Stomach (tissue), 9 donors: ENCODE data around the gene FCGBP. TPM values are rescaled to one million over a fixed set of nuclear protein-coding genes. Genes with fewer than 3 reads are reported as not detected.

Source experiments
- DNase-seq, 2 donors: peaks; one replicate each; pipeline versions ENCODE4 v3.0.0 to v3.0.0-alpha.2; 2013 to 2019
- H3K27ac ChIP-seq, 5 donors: fragments of 200-600 bp in 4 of 5; sonication (generic) in 4 of 5; one replicate each; pipeline ENCODE4 v1.5.1; 2013 to 2019; ENCODE audit warnings: mild to moderate bottlenecking in 1 of 5, moderate library complexity in 1 of 5
- H3K27me3 ChIP-seq, 3 donors: fragments of 200-600 bp; sonication (generic); one replicate each; pipeline ENCODE4 v1.5.1; 2017 to 2019; ENCODE audit warnings: mixed run types in 1 of 3
- H3K36me3 ChIP-seq, 4 donors: fragments of 200-600 bp; sonication (generic); 1 replicate in 3 of 4; 2 replicates in 1 of 4; pipeline ENCODE4 v1.5.1; 2016 to 2019
- H3K4me1 ChIP-seq, 4 donors: fragments of 200-600 bp; sonication (generic); one replicate each; pipeline ENCODE4 v1.5.1; 2016 to 2019
- H3K4me3 ChIP-seq, 4 donors: fragments of 200-600 bp; sonication (generic) in 3 of 4; one replicate each; pipeline ENCODE4 v1.5.1; 2016 to 2019; ENCODE audit warnings: mild to moderate bottlenecking in 1 of 4
- H3K9me3 ChIP-seq, 4 donors: fragments of 200-600 bp; sonication (generic); one replicate each; pipeline ENCODE4 v1.5.1; 2016 to 2019
- CTCF ChIP-seq, 7 experiments: fragments of 450-650 bp in 4 of 7; fragments of 200-600 bp in 3 of 7; sonication (generic) in 3 of 7; IDR thresholded peaks; one replicate each; pipeline ENCODE4 v1.5.1; 2016 to 2019; ENCODE audit warnings: antibody characterized with exemption in 7 of 7, control low read depth in 2 of 7, mild to moderate bottlenecking in 1 of 7
- EP300 ChIP-seq: sonication (generic); formaldehyde crosslinking; IDR thresholded peaks from one replicate; pipeline ENCODE4 v1.6.1; 2017; ENCODE audit warnings: antibody characterized with exemption
- POLR2A ChIP-seq, 4 donors: fragments of 450-650 bp; IDR thresholded peaks; one replicate each; pipeline ENCODE4 v1.6.1; 2016; ENCODE audit warnings: antibody characterized with exemption in 4 of 4, control low read depth in 2 of 4, mild to moderate bottlenecking in 1 of 4, moderate library complexity in 1 of 4
- POLR2AphosphoS5 ChIP-seq, 3 donors: sonication (generic); formaldehyde crosslinking; IDR thresholded peaks; one replicate each; pipeline ENCODE4 v1.6.1; 2016; ENCODE audit warnings: antibody characterized with exemption in 3 of 3
- WGBS, 5 donors: extraction: QIAGEN DNeasy Blood & Tissue Kit in 3 of 5; methylation state at CpG; one replicate each; pipeline versions ENCODE4 v1.1.5 to v1.1.7; 2013 to 2018; 5-methylcytosine and 5-hydroxymethylcytosine counted together
- intact Hi-C: fragments of 100-400 bp; cut with DNase I; formaldehyde crosslinking; loops from one replicate; pipeline ENCODE4 v1.15.1; 2023; ENCODE audit warnings: low total_unique reads
- polyA plus RNA-seq, 3 donors: library from polyadenylated mRNA; stranded (reverse); fragments of 200-250 nt; gene quantifications; one replicate each; pipeline ENCODE4 v1.2.3, GENCODE V29; 2013
- total RNA-seq, 5 donors: library from RNA; depleted of rRNA; stranded (reverse); fragments of >200 nt; gene quantifications; one replicate each; pipeline versions ENCODE4 v1.1.0 to v1.2.3, GENCODE V29; 2014 to 2016
- donor health status: healthy with polysubstance abuse.
- donor health status: Bipolar disorder and iron deficiency.
- donor health status: healthy.

FCGBP gene
- total and polyA plus RNA-seq, 8 donors: 6.5 to 7,510 (median 204) TPM

DNA sequence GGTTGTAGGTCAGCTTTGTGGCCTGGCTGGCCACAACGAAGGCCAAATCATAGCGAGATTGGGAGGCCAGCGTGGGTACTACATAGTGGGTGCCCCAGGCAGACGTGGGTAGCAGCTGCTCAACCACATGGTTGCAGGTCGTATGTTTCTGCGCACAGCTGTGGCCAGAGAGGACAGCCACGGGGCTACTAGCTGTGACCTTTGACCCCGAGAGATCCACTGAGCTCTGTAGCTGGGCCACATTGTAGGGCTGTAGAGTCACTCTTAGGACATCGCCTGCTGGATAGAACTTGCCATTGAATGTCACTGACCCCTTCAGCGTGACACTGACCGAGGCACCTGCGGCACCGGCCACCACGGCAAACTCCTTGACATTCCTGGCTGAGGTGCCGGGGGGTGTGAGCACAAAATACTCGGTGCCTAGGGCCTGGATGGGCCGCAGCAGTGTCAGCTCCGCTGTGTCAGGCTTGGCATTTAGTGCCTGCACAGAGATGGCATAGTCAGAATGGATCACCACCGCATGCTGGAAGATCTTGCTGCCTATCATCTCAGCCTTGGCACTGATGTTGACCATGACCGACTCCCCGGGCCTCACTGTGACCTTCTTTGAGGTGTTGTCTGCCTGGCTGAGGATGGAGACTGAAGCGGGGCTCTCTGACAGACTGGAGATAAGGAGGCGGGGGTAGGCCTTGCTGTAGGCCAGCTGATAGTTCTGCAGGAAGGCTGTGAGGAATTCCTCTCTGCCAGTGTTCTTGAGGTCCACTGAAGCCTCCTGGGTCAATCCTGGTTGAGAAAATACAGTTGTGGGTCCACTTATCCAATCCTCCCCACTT is 6.7 kb downstream of the FCGBP start:
- H3K4me3 ChIP-seq: no peak overlapping the region
- H3K36me3 ChIP-seq: peaks cover 0 to 9% (median 4%) of the 10 kb centered on the region in 4 donors
- WGBS, 5 donors: 85 to 95% (median 89%) methylated on average over 12 to 23 of the region's 23 CpGs
- intact Hi-C loops: no loop called here
- peak in 1 of 2 donors; percentile 10 for DNase-seq
- TF ChIP-seq EP300: no peak
- TF ChIP-seq POLR2AphosphoS5 (IDR thresholded peaks at IDR 0.05): no peak
- TF ChIP-seq CTCF (IDR thresholded peaks at IDR 0.05): no peak
- no peak for TF ChIP-seq POLR2A (IDR thresholded peaks at IDR 0.05)
- peaks cover 0 to 4% (median 0%) of the 10 kb centered on the region in 3 donors for H3K27me3 ChIP-seq
- H3K9me3 ChIP-seq: no peaks in the 10 kb centered on the region
- no peaks in the 10 kb centered on the region for H3K4me1 ChIP-seq
- no peak overlapping the region for H3K27ac ChIP-seq

- intact Hi-C loops: no loop called here
- Histone ChIP-seq H3K4me1 (no peaks in the 10 kb centered on the region), H3K36me3 (peaks cover 0 to 9% (median 4%) of the 10 kb centered on the region in 4 donors), H3K4me3 (no peak overlapping the region), H3K9me3 (no peaks in the 10 kb centered on the region), H3K27me3 (peaks cover 0 to 4% (median 0%) of the 10 kb centered on the region in 3 donors), H3K27ac (no peak overlapping the region)
- 83 to 92% (median 86%) methylated on average over 11 of the region's 11 CpGs for WGBS, 5 donors
- no peak for TF ChIP-seq EP300
- no peak for TF ChIP-seq POLR2A (IDR thresholded peaks at IDR 0.05)
- DNase-seq: peak in 1 of 2 donors; percentile 22
Observed at GRCh38 chr19:39927076-39927475, 7.4 kb downstream of the FCGBP start.

- H3K9me3 ChIP-seq: no peaks in the 10 kb centered on the region
- WGBS, 5 donors: 83 to 93% (median 89%) methylated on average over 8 of the region's 8 CpGs
- peaks cover 0 to 9% (median 4%) of the 10 kb centered on the region in 4 donors for H3K36me3 ChIP-seq
- DNase-seq: peak in 1 of 2 donors; percentile 8
- no peaks in the 10 kb centered on the region for H3K4me1 ChIP-seq
- no peak overlapping the region for H3K27ac ChIP-seq
- TF ChIP-seq POLR2AphosphoS5 (IDR thresholded peaks at IDR 0.05) (no peak), CTCF (IDR thresholded peaks at IDR 0.05) (no peak), EP300 (no peak), POLR2A (IDR thresholded peaks at IDR 0.05) (no peak)
- H3K27me3 ChIP-seq: peaks cover 0 to 4% (median 0%) of the 10 kb centered on the region in 3 donors
- intact Hi-C loops: no loop called here
- no peak overlapping the region for H3K4me3 ChIP-seq
Observed at GRCh38 chr19:39926170-39926760, 8.2 kb downstream of the FCGBP start.

GRCh38 chr19:39924952-39925351 is 9.5 kb downstream of the FCGBP start:
- intact Hi-C loops: no loop called here
- peaks cover 0 to 4% (median 0%) of the 10 kb centered on the region in 3 donors for H3K27me3 ChIP-seq
- H3K36me3 ChIP-seq: peaks cover 0 to 13% (median 4%) of the 10 kb centered on the region in 4 donors
- H3K9me3 ChIP-seq: peaks cover 0 to under 1% (median 0%) of the 10 kb centered on the region in 4 donors
- no peaks in the 10 kb centered on the region for H3K4me1 ChIP-seq
- H3K27ac ChIP-seq: no peak overlapping the region
- peak in 1 of 2 donors; percentile 8 for DNase-seq
- TF ChIP-seq CTCF (IDR thresholded peaks at IDR 0.05): no peak
- TF ChIP-seq POLR2AphosphoS5 (IDR thresholded peaks at IDR 0.05): no peak
- no peak for TF ChIP-seq POLR2A (IDR thresholded peaks at IDR 0.05)
- no peak for TF ChIP-seq EP300
- WGBS, 5 donors: 79 to 94% (median 91%) methylated on average over 5 of the region's 5 CpGs
- H3K4me3 ChIP-seq: no peak overlapping the region
